Endothelial cell of umbilical vein (primary cell): ENCODE data around the gene RAD51B.

Source experiments
- CTCF ChIP-seq, 2 donors: IDR thresholded peaks; 1 replicate in 1 of 2; 2 replicates in 1 of 2; pipeline ENCODE4 v1.5.1; 2011; ENCODE audit warnings: low read length in 2 of 2, mild to moderate bottlenecking in 2 of 2, moderate library complexity in 2 of 2, control low read depth in 1 of 2, inconsistent platforms in 1 of 2, low read depth in 1 of 2; ENCODE audit not compliant: insufficient read depth in 1 of 2; ENCODE audit errors: extremely low read depth in 1 of 2
- GATA2 ChIP-seq: IDR thresholded peaks from 2 replicates; pipeline ENCODE4 v1.7.0; 2011; ENCODE audit warnings: low read depth, mild to moderate bottlenecking, moderate library complexity, mixed read lengths, low read length; ENCODE audit not compliant: insufficient read length, insufficient read depth
- POLR2A ChIP-seq: IDR thresholded peaks from 2 replicates; pipeline ENCODE4 v1.6.1; 2012; ENCODE audit warnings: low read depth, mild to moderate bottlenecking, control low read depth, low read length

- no peak for TF ChIP-seq CTCF (IDR thresholded peaks at IDR 0.05; ENCODE audit: extremely low read depth in 1 of 2, insufficient read depth in 1 of 2, low read depth in 1 of 2, low read length in 2 of 2)
- TF ChIP-seq POLR2A: no peak
- no peak for TF ChIP-seq GATA2
Observed at GRCh38 chr14:68143341-68143841, 323.8 kb downstream of the RAD51B start.
